K562 (cell line): ENCODE data around the gene PHTF1. TPM values are rescaled to one million over a fixed set of nuclear protein-coding genes. Genes with fewer than 3 reads are reported as not detected.
A peak's percentile ranks its signal among the peaks of the same experiment; 100 is the strongest.

ENCODE experiments used
- CBX1 ChIP-seq: sonication (generic); IDR thresholded peaks from 2 replicates; pipeline ENCODE4 v1.6.1; 2016; ENCODE audit warnings: antibody characterized with exemption, low read depth, mild to moderate bottlenecking
- ELF2 ChIP-seq: fragments of 250-450 bp; sonication (Bioruptor Pico); IDR thresholded peaks from 2 replicates; pipeline ENCODE4 v1.5.0; 2021; ENCODE audit warnings: mild to moderate bottlenecking
- GTF2F1 ChIP-seq: IDR thresholded peaks from 2 replicates; pipeline ENCODE4 v1.6.1; 2011; ENCODE audit warnings: low read depth, low read length, improper control_type of control experiment
- IFI16 ChIP-seq: fragments of 250-450 bp; sonication (Bioruptor Pico); IDR thresholded peaks from 2 replicates; pipeline ENCODE4 v2.1.2; 2022; ENCODE audit warnings: mild to moderate bottlenecking, inconsistent platforms
- MTA2 ChIP-seq: fragments of 450-650 bp; IDR thresholded peaks from 2 replicates; pipeline ENCODE4 v1.6.1; 2016; ENCODE audit warnings: low read depth
- NCOA4 ChIP-seq: fragments of 450-650 bp; IDR thresholded peaks from 2 replicates; pipeline ENCODE4 v1.6.1; 2018; ENCODE audit warnings: mild to moderate bottlenecking; ENCODE audit not compliant: partially characterized antibody
- NFIX ChIP-seq: fragments of 250-450 bp; sonication (Bioruptor Pico); IDR thresholded peaks from 2 replicates; pipeline ENCODE4 v1.4.0; 2020; ENCODE audit warnings: low read depth, mild to moderate bottlenecking, moderate library complexity
- OTX1 ChIP-seq: fragments of 450-650 bp; formaldehyde crosslinking; IDR thresholded peaks from 2 replicates; pipeline ENCODE4 v1.4.0; 2022; ENCODE audit warnings: mild to moderate bottlenecking
- PHB ChIP-seq: fragments of 250-450 bp; sonication (Bioruptor Pico); IDR thresholded peaks from 2 replicates; pipeline ENCODE4 v1.5.0; 2021
- POLR2AphosphoS2 ChIP-seq: IDR thresholded peaks from 2 replicates; pipeline ENCODE4 v1.6.1; 2012; ENCODE audit warnings: low read length, improper control_type of control experiment
- POU5F1 ChIP-seq: fragments of 150-350 bp; IDR thresholded peaks from 2 replicates; pipeline ENCODE4 v1.6.1; 2014; ENCODE audit warnings: borderline replicate concordance, low read length, low read depth, mild to moderate bottlenecking; ENCODE audit not compliant: partially characterized antibody
- PRMT5 ChIP-seq: sonication (generic); formaldehyde crosslinking; IDR thresholded peaks from 2 replicates; pipeline ENCODE4 v1.5.0; 2020; ENCODE audit warnings: missing genetic modification reagents
- RCOR1 ChIP-seq, 2 experiments: IDR thresholded peaks; 2 replicates each; pipeline ENCODE4 v1.6.1; 2012; ENCODE audit warnings: low read depth in 2 of 2, low read length in 2 of 2, borderline replicate concordance in 1 of 2, improper control_type of control experiment in 1 of 2
- RUNX1 ChIP-seq: sonication (generic); IDR thresholded peaks from 2 replicates; pipeline ENCODE4 v1.6.1; 2016; ENCODE audit warnings: antibody characterized with exemption, low read depth
- SREBF1 ChIP-seq: fragments of 150-350 bp; IDR thresholded peaks from 2 replicates; pipeline ENCODE4 v1.6.1; 2014; ENCODE audit warnings: antibody characterized with exemption, low read depth, low read length, borderline replicate concordance
- ZKSCAN8 ChIP-seq: fragments of 200-800 bp; sonication (Bioruptor generic); IDR thresholded peaks from 2 replicates; pipeline ENCODE4 v1.6.1; 2016; ENCODE audit warnings: missing genetic modification characterization, missing compliant biosample characterization
- ZNF146 ChIP-seq: IDR thresholded peaks from one replicate; pipeline ENCODE4 v1.6.1; 2018; ENCODE audit warnings: missing compliant biosample characterization; ENCODE audit not compliant: unreplicated experiment
- ZNF212 ChIP-seq: fragments of 450-650 bp; formaldehyde crosslinking; IDR thresholded peaks from 2 replicates; pipeline ENCODE4 v1.4.0; 2020; ENCODE audit warnings: mild to moderate bottlenecking
- ZNF217 ChIP-seq: sonication (generic); formaldehyde crosslinking; IDR thresholded peaks from 2 replicates; pipeline ENCODE4 v1.8.0; 2022; ENCODE audit warnings: mild to moderate bottlenecking, missing genetic modification reagents
- ZNF316 ChIP-seq: fragments of 450-650 bp; IDR thresholded peaks from 2 replicates; pipeline ENCODE4 v1.6.1; 2016
- ZNF436 ChIP-seq: fragments of 250-450, 450-650 bp; sonication (Bioruptor Pico); formaldehyde crosslinking; IDR thresholded peaks from 2 replicates; pipeline ENCODE4 v1.7.0; 2020; ENCODE audit warnings: mild to moderate bottlenecking
- polyA plus RNA-seq, 8 experiments: library from polyadenylated mRNA; depleted of rRNA in 4 of 8; stranded (reverse) in 5 of 8; unstranded in 3 of 8; fragments of >200 nt; fragmentation: Nextera tagmentation in 2 of 8; fragmentation: Illumina TruSeq in 1 of 8; extraction: Ambion mirVana in 2 of 8; extraction: Trizol in 1 of 8; gene quantifications; 2 replicates each; pipeline versions ENCODE4 v1.2.1 to v1.2.3, GENCODE V29; 2011 to 2014; ENCODE audit warnings: inconsistent platforms in 1 of 8, missing spikeins in 1 of 8
- total RNA-seq, 7 experiments: library from RNA; depleted of rRNA in 6 of 7; stranded (reverse); fragments of >200 nt in 6 of 7; fragmentation: Illumina TruSeq in 2 of 7; extraction: Trizol in 2 of 7; gene quantifications; 2 replicates each; pipeline versions ENCODE4 v1.2.1 to v1.2.3, GENCODE V29; 2011 to 2021; ENCODE audit warnings: low replicate concordance in 1 of 7
- TF ChIP-seq, protein P1 (sequence below): fragments of 450-650 bp; formaldehyde crosslinking; IDR thresholded peaks from 2 replicates; pipeline ENCODE4 v1.4.0; 2020; ENCODE audit warnings: mild to moderate bottlenecking, mixed read lengths

Gene PHTF1
- total and polyA plus RNA-seq, 9 of the 15 experiments (the other 6 are each of a cell fraction or from before 2014, with no cell fraction given): 8.4 to 36.2 (median 23.0) TPM

- TF ChIP-seq OTX1 (no peak), POLR2AphosphoS2 (no peak), POU5F1 (no peak), PRMT5 (no peak), ZNF212 (no peak), ZKSCAN8 (CRISPR knock-in tag) (no peak), NCOA4 (no peak), SREBF1 (no peak), RCOR1 (IDR thresholded peaks at IDR 0.05; ENCODE audit: borderline replicate concordance in 1 of 2, low read depth in 2 of 2, low read length in 2 of 2) (peak in 1 of 2 experiments; percentile 34; a peak in 1 of 4 replicates), ELF2 (CRISPR knock-in tag) (no peak), MTA2 (peak; percentile 60), ZNF146 (CRISPR knock-in tag) (no peak), RUNX1 (no peak), ZNF217 (no peak), PHB (CRISPR knock-in tag) (no peak), GTF2F1 (no peak), CBX1 (no peak), NFIX (CRISPR knock-in tag) (no peak), ZNF316 (peak; percentile 22; the same call in 1 of the 2 replicates), IFI16 (CRISPR knock-in tag) (no peak), ZNF436 (CRISPR knock-in tag) (no peak)
- TF ChIP-seq, protein P1, sequence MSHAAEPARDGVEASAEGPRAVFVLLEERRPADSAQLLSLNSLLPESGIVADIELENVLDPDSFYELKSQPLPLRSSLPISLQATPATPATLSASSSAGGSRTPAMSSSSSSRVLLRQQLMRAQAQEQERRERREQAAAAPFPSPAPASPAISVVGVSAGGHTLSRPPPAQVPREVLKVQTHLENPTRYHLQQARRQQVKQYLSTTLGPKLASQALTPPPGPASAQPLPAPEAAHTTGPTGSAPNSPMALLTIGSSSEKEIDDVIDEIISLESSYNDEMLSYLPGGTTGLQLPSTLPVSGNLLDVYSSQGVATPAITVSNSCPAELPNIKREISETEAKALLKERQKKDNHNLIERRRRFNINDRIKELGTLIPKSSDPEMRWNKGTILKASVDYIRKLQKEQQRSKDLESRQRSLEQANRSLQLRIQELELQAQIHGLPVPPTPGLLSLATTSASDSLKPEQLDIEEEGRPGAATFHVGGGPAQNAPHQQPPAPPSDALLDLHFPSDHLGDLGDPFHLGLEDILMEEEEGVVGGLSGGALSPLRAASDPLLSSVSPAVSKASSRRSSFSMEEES (CRISPR knock-in tag): no peak
- TF ChIP-seq, all 486 proteins: peak for 19
These were observed 68.1 kb downstream of the PHTF1 start (continued) for GRCh38 chr1:113691184-113691583.
